Liver (tissue), 9 donors: Measurements from ENCODE around the gene PELI2. TPM values are rescaled to one million over a fixed set of nuclear protein-coding genes. Genes with fewer than 3 reads are reported as not detected.

Source experiments
- DNase-seq: peaks from one replicate; pipeline ENCODE4 v3.0.0-alpha.2; 2017; ENCODE audit warnings: low spot score
- H3K27ac ChIP-seq, 2 donors: one replicate each; pipeline ENCODE4 v1.7.0; 2013; ENCODE audit warnings: inconsistent platforms in 2 of 2, low read length in 2 of 2, control low read depth in 1 of 2, low read depth in 1 of 2, mild to moderate bottlenecking in 1 of 2
- H3K27me3 ChIP-seq, 4 donors: one replicate each; pipeline versions ENCODE4 v1.6.1 to v1.7.0; 2013; ENCODE audit warnings: low read length in 3 of 4, inconsistent platforms in 1 of 4, mild to moderate bottlenecking in 1 of 4, moderate library complexity in 1 of 4; ENCODE audit not compliant: control insufficient read depth in 4 of 4, insufficient read depth in 4 of 4
- H3K36me3 ChIP-seq, 4 donors: one replicate each; pipeline versions ENCODE4 v1.6.1 to v1.7.0; 2013; ENCODE audit warnings: low read length in 3 of 4, mild to moderate bottlenecking in 3 of 4, low read depth in 1 of 4, moderate library complexity in 1 of 4; ENCODE audit not compliant: control insufficient read depth in 4 of 4, insufficient read depth in 3 of 4
- H3K4me1 ChIP-seq, 4 donors: one replicate each; pipeline versions ENCODE4 v1.6.1 to v1.7.0; 2013; ENCODE audit warnings: low read length in 3 of 4, mild to moderate bottlenecking in 3 of 4, moderate library complexity in 1 of 4; ENCODE audit not compliant: control insufficient read depth in 4 of 4, insufficient read depth in 4 of 4
- H3K4me3 ChIP-seq, 3 donors: one replicate each; pipeline versions ENCODE4 v1.6.1 to v1.7.0; 2013; ENCODE audit warnings: low read length in 3 of 3, control low read depth in 1 of 3, low read depth in 1 of 3, mild to moderate bottlenecking in 1 of 3
- H3K9ac ChIP-seq, 2 donors: one replicate each; pipeline ENCODE4 v1.7.0; 2013; ENCODE audit warnings: low read length in 2 of 2, mild to moderate bottlenecking in 2 of 2, moderate library complexity in 2 of 2, control low read depth in 1 of 2, low read depth in 1 of 2
- H3K9me3 ChIP-seq, 4 donors: one replicate each; pipeline versions ENCODE4 v1.6.1 to v1.7.0; 2013; ENCODE audit warnings: low read length in 3 of 4; ENCODE audit not compliant: control insufficient read depth in 4 of 4
- CTCF ChIP-seq: fragments of 150-350 bp; IDR thresholded peaks from 2 replicates; pipeline ENCODE4 v1.5.1; 2017; ENCODE audit warnings: improper control_type of control experiment, low read depth, low read length; ENCODE audit not compliant: missing input control
- EGR1 ChIP-seq, 2 donors: IDR thresholded peaks; 2 replicates each; pipeline ENCODE4 v1.6.1; 2016 to 2018; ENCODE audit warnings: antibody characterized with exemption in 2 of 2, low read depth in 2 of 2
- FOXA1 ChIP-seq: IDR thresholded peaks from 2 replicates; pipeline ENCODE4 v1.6.1; 2016; ENCODE audit warnings: antibody characterized with exemption
- FOXA2 ChIP-seq: IDR thresholded peaks from 2 replicates; pipeline ENCODE4 v1.6.1; 2016; ENCODE audit warnings: antibody characterized with exemption
- GABPA ChIP-seq, 2 donors: IDR thresholded peaks in 1 of 2; conservative IDR thresholded peaks in 1 of 2; 2 replicates each; pipeline ENCODE4 v1.6.1; 2016; ENCODE audit warnings: antibody characterized with exemption in 2 of 2, mild to moderate bottlenecking in 1 of 2, moderate library complexity in 1 of 2
- HNF4A ChIP-seq, 2 donors: conservative IDR thresholded peaks; 2 replicates each; pipeline ENCODE4 v1.6.1; 2016; ENCODE audit warnings: antibody characterized with exemption in 2 of 2, mild to moderate bottlenecking in 2 of 2
- HNF4G ChIP-seq: IDR thresholded peaks from 2 replicates; pipeline ENCODE4 v1.6.1; 2016; ENCODE audit warnings: antibody characterized with exemption
- JUND ChIP-seq, 2 donors: IDR thresholded peaks; 2 replicates each; pipeline ENCODE4 v1.6.1; 2016; ENCODE audit warnings: antibody characterized with exemption in 2 of 2
- MAX ChIP-seq: IDR thresholded peaks from 2 replicates; pipeline ENCODE4 v1.6.1; 2016; ENCODE audit warnings: antibody characterized with exemption
- NR2F2 ChIP-seq: IDR thresholded peaks from 2 replicates; pipeline ENCODE4 v1.6.1; 2016; ENCODE audit warnings: antibody characterized with exemption
- RAD21 ChIP-seq, 2 donors: IDR thresholded peaks; 2 replicates each; pipeline ENCODE4 v1.6.1; 2016; ENCODE audit warnings: antibody characterized with exemption in 2 of 2, mild to moderate bottlenecking in 2 of 2
- REST ChIP-seq: IDR thresholded peaks from 2 replicates; pipeline ENCODE4 v1.6.1; 2016; ENCODE audit warnings: antibody characterized with exemption, mild to moderate bottlenecking
- RXRA ChIP-seq, 2 donors: IDR thresholded peaks; 2 replicates each; pipeline ENCODE4 v1.6.1; 2017 to 2018; ENCODE audit warnings: antibody characterized with exemption in 2 of 2, mild to moderate bottlenecking in 1 of 2
- TAF1 ChIP-seq: conservative IDR thresholded peaks from 2 replicates; pipeline ENCODE4 v1.6.1; 2016; ENCODE audit warnings: antibody characterized with exemption, mild to moderate bottlenecking
- YY1 ChIP-seq: IDR thresholded peaks from 2 replicates; pipeline ENCODE4 v1.6.1; 2016; ENCODE audit warnings: antibody characterized with exemption, mild to moderate bottlenecking
- WGBS: extraction: QIAGEN DNeasy Blood & Tissue Kit; methylation state at CpG from one replicate; pipeline ENCODE4 v1.1.7; 2013; 5-methylcytosine and 5-hydroxymethylcytosine counted together
- polyA plus RNA-seq, 2 donors: library from polyadenylated mRNA; stranded (reverse) in 1 of 2; unstranded in 1 of 2; fragments of 200-250 nt in 1 of 2; fragments of >200 nt in 1 of 2; fragmentation: Nextera tagmentation in 1 of 2; extraction: Ambion mirVana in 1 of 2; gene quantifications; one replicate each; pipeline versions ENCODE4 v1.2.1 to v1.2.3, GENCODE V29; 2013 to 2015
- total RNA-seq, 2 donors: library from RNA; depleted of rRNA; stranded (reverse); fragments of >200 nt; gene quantifications; one replicate each; pipeline ENCODE4 v1.2.3, GENCODE V29; 2014
- TF ChIP-seq, protein P1 (sequence below): IDR thresholded peaks from 2 replicates; pipeline ENCODE4 v1.6.1; 2016; ENCODE audit warnings: antibody characterized with exemption
- TF ChIP-seq, protein P2 (sequence below): IDR thresholded peaks from 2 replicates; pipeline ENCODE4 v1.6.1; 2016; ENCODE audit warnings: antibody characterized with exemption
- donor health status: healthy.
- donor health status: healthy.
- donor health status: healthy.
- donor health status: healthy.
- donor health status: healthy.

PELI2 gene
- total and polyA plus RNA-seq, 4 donors: 0.68 to 2.9 (median 1.2) TPM

DNA sequence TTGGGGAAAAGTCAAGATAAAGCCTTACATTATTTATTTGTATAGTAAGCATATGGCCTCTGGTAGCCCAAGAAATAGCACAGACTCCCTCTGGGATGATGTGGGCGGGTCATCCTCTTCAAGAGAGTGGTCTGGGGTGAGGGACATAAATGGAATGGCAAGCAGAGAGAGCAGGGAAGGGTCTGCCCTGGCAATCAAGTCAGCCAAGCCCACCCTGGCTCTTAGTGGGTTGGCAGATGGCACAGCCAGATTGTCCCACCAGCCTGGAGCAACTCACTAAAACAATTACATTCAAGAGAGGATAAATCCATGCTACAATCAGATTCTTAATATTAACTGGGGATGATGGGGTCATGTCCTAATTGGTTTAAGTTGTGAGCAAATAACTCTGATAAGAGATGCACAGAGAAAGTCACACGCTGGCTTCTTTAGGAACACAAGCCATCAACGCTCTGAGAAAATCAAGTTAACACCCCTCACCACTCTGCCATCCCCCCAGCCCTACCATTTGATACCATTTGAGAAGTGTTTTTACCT is 2.8 kb upstream of the PELI2 start:
- Histone ChIP-seq H3K9ac (no peak overlapping the region), H3K27ac (no peak overlapping the region), H3K4me3 (no peak overlapping the region), H3K4me1 (peaks cover 0 to 17% (median 14%) of the 10 kb centered on the region in 4 donors), H3K36me3 (no peaks in the 10 kb centered on the region), H3K9me3 (no peaks in the 10 kb centered on the region), H3K27me3 (no peaks in the 10 kb centered on the region)
- DNase-seq: no peak
- 80% methylated on average over 3 of the region's 3 CpGs for WGBS
- no peak for TF ChIP-seq JUND (IDR thresholded peaks at IDR 0.05)
- TF ChIP-seq EGR1 (IDR thresholded peaks at IDR 0.05; ENCODE audit: low read depth in 2 of 2): no peak
- TF ChIP-seq HNF4A (conservative IDR thresholded peaks at IDR 0.05): no peak
- TF ChIP-seq RAD21 (IDR thresholded peaks at IDR 0.05): no peak
- TF ChIP-seq CTCF: no peak
- TF ChIP-seq RXRA (IDR thresholded peaks at IDR 0.05): no peak
- TF ChIP-seq GABPA (IDR thresholded peaks at IDR 0.05 in 1 of 2, conservative IDR thresholded peaks at IDR 0.05 in 1 of 2): no peak
- no peak for TF ChIP-seq FOXA2
- no peak for TF ChIP-seq MAX

- Histone ChIP-seq H3K27me3 (no peaks in the 10 kb centered on the region), H3K4me3 (no peak overlapping the region), H3K4me1 (peaks cover 0 to 20% (median 15%) of the 10 kb centered on the region in 4 donors), H3K27ac (peak overlapping the region in 1 of 2 donors; percentile 41), H3K9me3 (no peaks in the 10 kb centered on the region), H3K9ac (no peak overlapping the region), H3K36me3 (no peaks in the 10 kb centered on the region)
- TF ChIP-seq JUND (IDR thresholded peaks at IDR 0.05): no peak
- TF ChIP-seq MAX: no peak
- TF ChIP-seq EGR1 (IDR thresholded peaks at IDR 0.05; ENCODE audit: low read depth in 2 of 2): no peak
- no peak for TF ChIP-seq RXRA (IDR thresholded peaks at IDR 0.05)
- no peak for TF ChIP-seq REST
- no peak for TF ChIP-seq TAF1
- TF ChIP-seq, protein P1, sequence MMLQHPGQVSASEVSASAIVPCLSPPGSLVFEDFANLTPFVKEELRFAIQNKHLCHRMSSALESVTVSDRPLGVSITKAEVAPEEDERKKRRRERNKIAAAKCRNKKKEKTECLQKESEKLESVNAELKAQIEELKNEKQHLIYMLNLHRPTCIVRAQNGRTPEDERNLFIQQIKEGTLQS: no peak
- no peak for TF ChIP-seq CTCF
- TF ChIP-seq, protein P2, sequence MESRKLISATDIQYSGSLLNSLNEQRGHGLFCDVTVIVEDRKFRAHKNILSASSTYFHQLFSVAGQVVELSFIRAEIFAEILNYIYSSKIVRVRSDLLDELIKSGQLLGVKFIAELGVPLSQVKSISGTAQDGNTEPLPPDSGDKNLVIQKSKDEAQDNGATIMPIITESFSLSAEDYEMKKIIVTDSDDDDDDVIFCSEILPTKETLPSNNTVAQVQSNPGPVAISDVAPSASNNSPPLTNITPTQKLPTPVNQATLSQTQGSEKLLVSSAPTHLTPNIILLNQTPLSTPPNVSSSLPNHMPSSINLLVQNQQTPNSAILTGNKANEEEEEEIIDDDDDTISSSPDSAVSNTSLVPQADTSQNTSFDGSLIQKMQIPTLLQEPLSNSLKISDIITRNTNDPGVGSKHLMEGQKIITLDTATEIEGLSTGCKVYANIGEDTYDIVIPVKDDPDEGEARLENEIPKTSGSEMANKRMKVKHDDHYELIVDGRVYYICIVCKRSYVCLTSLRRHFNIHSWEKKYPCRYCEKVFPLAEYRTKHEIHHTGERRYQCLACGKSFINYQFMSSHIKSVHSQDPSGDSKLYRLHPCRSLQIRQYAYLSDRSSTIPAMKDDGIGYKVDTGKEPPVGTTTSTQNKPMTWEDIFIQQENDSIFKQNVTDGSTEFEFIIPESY: no peak
- no peak for TF ChIP-seq FOXA1
- no peak for TF ChIP-seq YY1
- no peak for TF ChIP-seq GABPA (IDR thresholded peaks at IDR 0.05 in 1 of 2, conservative IDR thresholded peaks at IDR 0.05 in 1 of 2)
- no peak for TF ChIP-seq RAD21 (IDR thresholded peaks at IDR 0.05)
- no peak for TF ChIP-seq HNF4G
- no peak for TF ChIP-seq HNF4A (conservative IDR thresholded peaks at IDR 0.05)
- no peak for TF ChIP-seq NR2F2
- no peak for TF ChIP-seq FOXA2
- no peak for DNase-seq
- 81% methylated on average over 8 of the region's 8 CpGs for WGBS
Observed at GRCh38 chr14:56115976-56116893, 2.0 kb upstream of the PELI2 start.
